NCI-H1105 (cell line): ENCODE measurements around the gene ARID3B.

Experiments
- DNase-seq: peaks from one replicate; lab custom pipeline; 2025; lab: John Stamatoyannopoulos, UW

Gene ARID3B

GRCh38 chr15:74643665-74644204, 102.7 kb downstream of the ARID3B start:
- DNase-seq, result no peak

- no peak for DNase-seq
Measured at GRCh38 chr15:74646480-74646879, 105.5 kb downstream of the ARID3B start.
